Measurements from ENCODE around the gene PLA2G12A.

DNA sequence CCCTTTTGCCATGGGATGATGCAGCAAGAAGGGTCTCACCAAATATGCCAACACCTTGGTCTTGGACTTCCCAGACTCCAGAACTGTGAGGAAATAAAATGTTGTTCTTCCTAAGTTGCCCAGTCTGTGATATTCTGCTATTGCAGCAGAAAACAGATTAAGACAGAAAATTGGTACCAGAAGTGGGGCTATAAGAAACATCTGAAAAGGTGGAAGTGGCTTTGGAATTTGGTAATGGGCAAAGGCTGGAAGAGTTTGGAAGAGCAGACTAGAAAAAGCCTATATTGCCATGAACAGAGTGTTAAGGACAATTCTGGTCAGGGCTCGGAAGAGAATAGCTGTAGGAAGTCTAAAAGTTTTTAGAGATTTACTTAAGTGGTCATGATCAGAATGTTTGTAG is 54.0 kb downstream of the PLA2G12A start:
- TF ChIP-seq, protein P1, sequence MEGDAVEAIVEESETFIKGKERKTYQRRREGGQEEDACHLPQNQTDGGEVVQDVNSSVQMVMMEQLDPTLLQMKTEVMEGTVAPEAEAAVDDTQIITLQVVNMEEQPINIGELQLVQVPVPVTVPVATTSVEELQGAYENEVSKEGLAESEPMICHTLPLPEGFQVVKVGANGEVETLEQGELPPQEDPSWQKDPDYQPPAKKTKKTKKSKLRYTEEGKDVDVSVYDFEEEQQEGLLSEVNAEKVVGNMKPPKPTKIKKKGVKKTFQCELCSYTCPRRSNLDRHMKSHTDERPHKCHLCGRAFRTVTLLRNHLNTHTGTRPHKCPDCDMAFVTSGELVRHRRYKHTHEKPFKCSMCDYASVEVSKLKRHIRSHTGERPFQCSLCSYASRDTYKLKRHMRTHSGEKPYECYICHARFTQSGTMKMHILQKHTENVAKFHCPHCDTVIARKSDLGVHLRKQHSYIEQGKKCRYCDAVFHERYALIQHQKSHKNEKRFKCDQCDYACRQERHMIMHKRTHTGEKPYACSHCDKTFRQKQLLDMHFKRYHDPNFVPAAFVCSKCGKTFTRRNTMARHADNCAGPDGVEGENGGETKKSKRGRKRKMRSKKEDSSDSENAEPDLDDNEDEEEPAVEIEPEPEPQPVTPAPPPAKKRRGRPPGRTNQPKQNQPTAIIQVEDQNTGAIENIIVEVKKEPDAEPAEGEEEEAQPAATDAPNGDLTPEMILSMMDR (tag by site-specific recombination; IDR thresholded peaks at IDR 0.05) = no peak
- no peak for TF ChIP-seq GLIS1 (tag by site-specific recombination; IDR thresholded peaks at IDR 0.05)
- no peak for TF ChIP-seq ZNF138 (tag by site-specific recombination; IDR thresholded peaks at IDR 0.05; ENCODE audit: borderline replicate concordance)
- TF ChIP-seq YY1 (tag by site-specific recombination; IDR thresholded peaks at IDR 0.05) = no peak
- no peak for TF ChIP-seq ZNF426 (tag by site-specific recombination; IDR thresholded peaks at IDR 0.05)
- TF ChIP-seq ZNF768 (tag by site-specific recombination; IDR thresholded peaks at IDR 0.05) = no peak
- TF ChIP-seq, protein P2, sequence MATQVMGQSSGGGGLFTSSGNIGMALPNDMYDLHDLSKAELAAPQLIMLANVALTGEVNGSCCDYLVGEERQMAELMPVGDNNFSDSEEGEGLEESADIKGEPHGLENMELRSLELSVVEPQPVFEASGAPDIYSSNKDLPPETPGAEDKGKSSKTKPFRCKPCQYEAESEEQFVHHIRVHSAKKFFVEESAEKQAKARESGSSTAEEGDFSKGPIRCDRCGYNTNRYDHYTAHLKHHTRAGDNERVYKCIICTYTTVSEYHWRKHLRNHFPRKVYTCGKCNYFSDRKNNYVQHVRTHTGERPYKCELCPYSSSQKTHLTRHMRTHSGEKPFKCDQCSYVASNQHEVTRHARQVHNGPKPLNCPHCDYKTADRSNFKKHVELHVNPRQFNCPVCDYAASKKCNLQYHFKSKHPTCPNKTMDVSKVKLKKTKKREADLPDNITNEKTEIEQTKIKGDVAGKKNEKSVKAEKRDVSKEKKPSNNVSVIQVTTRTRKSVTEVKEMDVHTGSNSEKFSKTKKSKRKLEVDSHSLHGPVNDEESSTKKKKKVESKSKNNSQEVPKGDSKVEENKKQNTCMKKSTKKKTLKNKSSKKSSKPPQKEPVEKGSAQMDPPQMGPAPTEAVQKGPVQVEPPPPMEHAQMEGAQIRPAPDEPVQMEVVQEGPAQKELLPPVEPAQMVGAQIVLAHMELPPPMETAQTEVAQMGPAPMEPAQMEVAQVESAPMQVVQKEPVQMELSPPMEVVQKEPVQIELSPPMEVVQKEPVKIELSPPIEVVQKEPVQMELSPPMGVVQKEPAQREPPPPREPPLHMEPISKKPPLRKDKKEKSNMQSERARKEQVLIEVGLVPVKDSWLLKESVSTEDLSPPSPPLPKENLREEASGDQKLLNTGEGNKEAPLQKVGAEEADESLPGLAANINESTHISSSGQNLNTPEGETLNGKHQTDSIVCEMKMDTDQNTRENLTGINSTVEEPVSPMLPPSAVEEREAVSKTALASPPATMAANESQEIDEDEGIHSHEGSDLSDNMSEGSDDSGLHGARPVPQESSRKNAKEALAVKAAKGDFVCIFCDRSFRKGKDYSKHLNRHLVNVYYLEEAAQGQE (tag by site-specific recombination; IDR thresholded peaks at IDR 0.05) = no peak
- no peak for TF ChIP-seq ZNF513 (tag by site-specific recombination; IDR thresholded peaks at IDR 0.05)
- no peak for TF ChIP-seq HOXA7 (CRISPR knock-in tag; IDR thresholded peaks at IDR 0.05; ENCODE audit: borderline replicate concordance)
- no peak for TF ChIP-seq TCF7L2 (IDR thresholded peaks at IDR 0.05; ENCODE audit: borderline replicate concordance, low read depth, low read length)
- TF ChIP-seq SETDB1 (IDR thresholded peaks at IDR 0.05; ENCODE audit: insufficient read length, low read length) = no peak

All from HEK293 (cell line).